GM12873 (cell line): ENCODE results near the gene DDX3Y.

Source experiments
- CTCF ChIP-seq: IDR thresholded peaks from 2 replicates; pipeline ENCODE4 v1.5.1; 2012; ENCODE audit warnings: low read depth, mild to moderate bottlenecking, moderate library complexity, low read length, control low read depth; ENCODE audit not compliant: insufficient read depth; ENCODE audit errors: missing control alignments

The DDX3Y gene

DNA sequence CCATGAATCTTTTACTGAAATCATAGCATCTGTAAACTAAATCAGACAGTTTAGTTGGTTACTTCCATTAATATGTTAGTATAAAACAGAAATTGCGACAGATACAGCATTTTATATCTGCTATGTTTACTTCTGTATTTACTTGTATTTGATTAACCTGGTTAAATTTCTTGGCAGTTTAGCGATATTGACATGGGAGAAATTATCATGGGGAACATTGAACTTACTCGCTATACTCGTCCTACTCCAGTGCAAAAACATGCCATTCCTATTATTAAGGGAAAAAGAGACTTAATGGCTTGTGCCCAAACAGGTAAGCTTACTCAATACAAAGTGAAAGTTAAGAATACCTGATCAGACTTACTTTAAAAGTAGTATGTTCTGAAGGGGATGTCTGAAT lies 8.9 kb downstream of the DDX3Y start:
- TF ChIP-seq CTCF: no peak

GRCh38 chrY:12928043-12928442 lies 23.4 kb downstream of the DDX3Y start:
- TF ChIP-seq CTCF: no peak

GRCh38 chrY:12941725-12942687 lies 37.3 kb downstream of the DDX3Y start:
- no peak for TF ChIP-seq CTCF
